ENCODE measurements around the gene MX2.

DNA sequence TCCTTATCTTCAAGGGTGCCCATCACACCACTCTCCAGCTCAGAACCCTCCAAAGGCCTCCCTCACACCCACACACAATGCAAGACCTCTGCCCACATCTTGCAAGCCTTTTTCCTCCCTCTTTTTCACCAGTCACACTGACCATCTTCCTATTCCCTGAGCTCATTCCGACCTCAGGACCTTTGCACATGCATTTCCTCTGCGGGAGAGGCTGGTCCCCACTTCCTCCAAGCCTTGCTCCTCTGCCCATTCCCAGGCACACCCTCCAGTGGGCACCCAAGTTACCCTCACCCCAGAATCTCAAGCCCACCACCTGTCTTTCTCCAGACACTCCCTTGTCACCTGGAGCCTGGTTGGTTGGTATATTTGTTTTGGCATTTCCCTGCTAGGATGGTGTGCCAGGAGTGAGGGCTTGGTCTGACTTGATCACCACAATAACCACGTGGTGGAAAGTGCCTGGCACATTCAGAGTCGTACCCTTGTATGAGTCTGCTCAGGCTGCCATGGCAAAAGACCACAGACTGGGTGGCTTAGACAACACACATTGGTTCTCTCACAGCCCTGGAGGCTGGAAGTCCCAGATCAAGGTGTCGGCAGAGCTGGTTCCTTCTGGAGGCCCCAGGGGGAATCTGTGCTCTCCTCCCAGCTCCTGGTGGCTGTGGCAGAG lies 13.2 kb downstream of the MX2 start:
- no peak for TF ChIP-seq POLR2A (IDR thresholded peaks at IDR 0.05; ENCODE audit: extremely low read depth, insufficient read length)
- TF ChIP-seq, protein P1, sequence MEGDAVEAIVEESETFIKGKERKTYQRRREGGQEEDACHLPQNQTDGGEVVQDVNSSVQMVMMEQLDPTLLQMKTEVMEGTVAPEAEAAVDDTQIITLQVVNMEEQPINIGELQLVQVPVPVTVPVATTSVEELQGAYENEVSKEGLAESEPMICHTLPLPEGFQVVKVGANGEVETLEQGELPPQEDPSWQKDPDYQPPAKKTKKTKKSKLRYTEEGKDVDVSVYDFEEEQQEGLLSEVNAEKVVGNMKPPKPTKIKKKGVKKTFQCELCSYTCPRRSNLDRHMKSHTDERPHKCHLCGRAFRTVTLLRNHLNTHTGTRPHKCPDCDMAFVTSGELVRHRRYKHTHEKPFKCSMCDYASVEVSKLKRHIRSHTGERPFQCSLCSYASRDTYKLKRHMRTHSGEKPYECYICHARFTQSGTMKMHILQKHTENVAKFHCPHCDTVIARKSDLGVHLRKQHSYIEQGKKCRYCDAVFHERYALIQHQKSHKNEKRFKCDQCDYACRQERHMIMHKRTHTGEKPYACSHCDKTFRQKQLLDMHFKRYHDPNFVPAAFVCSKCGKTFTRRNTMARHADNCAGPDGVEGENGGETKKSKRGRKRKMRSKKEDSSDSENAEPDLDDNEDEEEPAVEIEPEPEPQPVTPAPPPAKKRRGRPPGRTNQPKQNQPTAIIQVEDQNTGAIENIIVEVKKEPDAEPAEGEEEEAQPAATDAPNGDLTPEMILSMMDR (IDR thresholded peaks at IDR 0.05; ENCODE audit: low read depth, low read length) = no peak
- TF ChIP-seq, protein P2, sequence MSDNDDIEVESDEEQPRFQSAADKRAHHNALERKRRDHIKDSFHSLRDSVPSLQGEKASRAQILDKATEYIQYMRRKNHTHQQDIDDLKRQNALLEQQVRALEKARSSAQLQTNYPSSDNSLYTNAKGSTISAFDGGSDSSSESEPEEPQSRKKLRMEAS (IDR thresholded peaks at IDR 0.05; ENCODE audit: low read depth, low read length) = no peak
- no peak for TF ChIP-seq MYC (IDR thresholded peaks at IDR 0.05; ENCODE audit: low read depth, low read length)
